Fibroblast of the aortic adventitia (primary cell): ENCODE results near the gene ZNF584. TPM values are rescaled to one million over a fixed set of nuclear protein-coding genes. Genes with fewer than 3 reads are reported as not detected.
A peak's percentile ranks its signal among the peaks of the same experiment; 100 is the strongest.

Source experiments
- DNase-seq: peaks from one replicate; pipeline ENCODE4 v3.0.0-alpha.2; 2010; ENCODE audit warnings: low read depth
- H3K4me3 ChIP-seq: 2 replicates; pipeline ENCODE4 v1.5.1; 2011; ENCODE audit warnings: low read depth, mild to moderate bottlenecking, control low read depth, low read length, moderate library complexity
- total RNA-seq: library from RNA; depleted of rRNA; stranded (reverse); fragments of >200 nt; gene quantifications from 2 replicates; pipeline ENCODE4 v1.2.3, GENCODE V29; 2012; ENCODE audit warnings: low replicate concordance
- TF ChIP-seq, protein P1 (sequence below): IDR thresholded peaks from 2 replicates; pipeline ENCODE4 v1.5.1; 2011; ENCODE audit warnings: mild to moderate bottlenecking, low read length, control low read depth, inconsistent platforms; ENCODE audit not compliant: insufficient read depth

Gene ZNF584
- total RNA-seq, 1 donor = 14.4 TPM

DNA sequence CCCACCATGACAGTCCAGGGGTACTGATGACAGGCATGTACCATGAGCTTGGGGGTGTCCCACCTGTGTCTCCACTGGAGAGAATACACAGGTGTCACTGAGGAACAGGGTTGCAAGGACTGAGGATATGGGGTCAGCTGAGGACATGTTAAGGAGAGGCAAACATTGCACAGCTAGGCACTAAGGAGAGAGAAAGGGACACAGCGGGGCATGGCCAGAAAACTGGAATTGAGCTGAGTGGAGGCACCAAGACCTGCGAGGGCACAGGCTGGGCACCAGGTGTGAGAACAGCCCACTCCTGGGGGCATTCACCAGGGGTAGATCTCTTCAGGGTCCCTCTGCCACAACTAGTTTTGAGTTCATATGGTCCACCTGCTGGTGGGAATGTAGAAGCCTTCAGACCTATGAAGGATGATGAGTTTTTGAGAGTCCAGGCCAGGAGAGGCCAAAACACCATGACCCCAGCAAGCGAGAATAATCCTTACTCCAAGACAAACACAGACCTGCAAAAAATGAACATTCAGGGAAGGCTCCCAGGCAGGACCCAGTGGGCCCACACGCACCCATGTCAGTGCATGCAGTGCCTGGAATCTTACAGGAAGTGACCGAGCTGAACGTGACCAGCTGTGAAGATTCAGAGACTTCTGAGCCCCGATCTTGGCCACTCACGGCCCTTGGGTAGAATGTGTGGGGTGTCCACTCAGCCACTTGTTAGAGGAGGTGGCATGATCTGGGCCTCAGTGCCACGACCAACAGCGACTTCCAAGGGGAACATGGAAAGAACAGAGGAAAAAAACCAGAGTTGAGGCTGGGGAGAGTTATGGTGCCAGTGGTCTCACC, 1.4 kb upstream of the ZNF584 start:
- peak overlapping the region; percentile 95 for H3K4me3 ChIP-seq
- TF ChIP-seq, protein P1, sequence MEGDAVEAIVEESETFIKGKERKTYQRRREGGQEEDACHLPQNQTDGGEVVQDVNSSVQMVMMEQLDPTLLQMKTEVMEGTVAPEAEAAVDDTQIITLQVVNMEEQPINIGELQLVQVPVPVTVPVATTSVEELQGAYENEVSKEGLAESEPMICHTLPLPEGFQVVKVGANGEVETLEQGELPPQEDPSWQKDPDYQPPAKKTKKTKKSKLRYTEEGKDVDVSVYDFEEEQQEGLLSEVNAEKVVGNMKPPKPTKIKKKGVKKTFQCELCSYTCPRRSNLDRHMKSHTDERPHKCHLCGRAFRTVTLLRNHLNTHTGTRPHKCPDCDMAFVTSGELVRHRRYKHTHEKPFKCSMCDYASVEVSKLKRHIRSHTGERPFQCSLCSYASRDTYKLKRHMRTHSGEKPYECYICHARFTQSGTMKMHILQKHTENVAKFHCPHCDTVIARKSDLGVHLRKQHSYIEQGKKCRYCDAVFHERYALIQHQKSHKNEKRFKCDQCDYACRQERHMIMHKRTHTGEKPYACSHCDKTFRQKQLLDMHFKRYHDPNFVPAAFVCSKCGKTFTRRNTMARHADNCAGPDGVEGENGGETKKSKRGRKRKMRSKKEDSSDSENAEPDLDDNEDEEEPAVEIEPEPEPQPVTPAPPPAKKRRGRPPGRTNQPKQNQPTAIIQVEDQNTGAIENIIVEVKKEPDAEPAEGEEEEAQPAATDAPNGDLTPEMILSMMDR = peak; percentile 33
- DNase-seq = no peak

- DNase-seq = no peak
- TF ChIP-seq, protein P1 = no peak
- peak overlapping the region; percentile 95 for H3K4me3 ChIP-seq
Observed at GRCh38 chr19:58407658-58408151, 744 bp upstream of the ZNF584 start.

DNA sequence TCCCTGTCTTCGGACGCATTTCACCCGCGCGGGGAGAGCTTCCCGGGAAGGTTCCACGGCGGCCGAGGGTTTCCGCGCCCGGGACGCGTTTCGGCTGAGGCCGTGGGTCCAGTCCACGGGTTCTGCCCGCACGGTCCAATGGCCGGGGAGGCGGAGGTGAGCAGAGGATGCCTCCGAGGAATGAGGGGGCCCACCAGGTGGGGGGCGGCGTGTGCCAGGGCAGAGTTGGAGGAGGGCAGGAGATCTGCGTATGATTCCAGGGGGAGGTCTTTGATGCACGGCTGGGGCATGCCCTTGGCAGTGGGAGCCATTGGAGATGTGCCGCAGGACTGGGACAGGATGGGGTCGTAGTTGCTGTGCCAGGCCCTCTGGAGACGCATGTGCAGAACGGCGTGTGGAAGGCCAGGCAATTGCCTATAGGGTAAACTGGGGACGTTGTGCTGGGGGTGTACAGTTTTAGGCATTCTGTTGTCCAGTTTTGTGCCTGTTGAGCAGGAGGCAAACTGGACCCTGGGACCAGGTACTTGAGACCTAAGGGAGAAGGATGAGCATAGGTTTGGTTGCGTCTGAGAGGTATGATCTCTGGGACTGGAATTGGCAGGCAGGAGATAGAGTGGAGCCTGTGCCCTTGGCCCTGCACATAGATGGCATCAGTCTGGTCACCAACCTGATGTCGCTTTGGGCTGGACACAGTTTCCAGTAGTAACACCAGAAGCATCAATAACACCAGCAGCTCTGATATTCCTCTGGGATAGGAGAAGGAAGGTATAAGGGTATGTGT, 751 bp downstream of the ZNF584 start:
- H3K4me3 ChIP-seq = peak overlapping the region; percentile 95
- DNase-seq = peak; percentile 27

GRCh38 chr19:58416604-58417003, 8.2 kb downstream of the ZNF584 start:
- TF ChIP-seq, protein P1 = no peak
- H3K4me3 ChIP-seq = no peak overlapping the region
- DNase-seq = no peak

More for the DNA sequence above, 751 bp downstream of the ZNF584 start:
- TF ChIP-seq, protein P1 = no peak

DNA sequence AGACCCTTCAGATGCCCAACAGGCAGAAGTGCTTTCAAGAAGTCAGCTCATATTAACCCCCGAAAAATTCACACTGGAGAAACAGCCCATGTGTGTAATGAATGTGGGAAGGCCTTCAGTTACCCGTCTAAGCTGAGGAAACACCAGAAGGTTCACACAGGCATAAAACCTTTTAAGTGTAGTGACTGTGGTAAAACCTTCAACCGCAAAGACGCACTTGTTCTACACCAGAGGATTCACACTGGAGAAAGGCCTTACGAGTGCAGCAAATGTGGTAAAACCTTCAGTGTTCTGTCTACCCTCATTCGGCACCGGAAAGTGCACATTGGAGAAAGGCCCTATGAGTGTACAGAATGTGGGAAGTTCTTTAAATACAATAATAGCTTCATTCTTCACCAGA, 8.6 kb downstream of the ZNF584 start:
- TF ChIP-seq, protein P1 = no peak
- no peak overlapping the region for H3K4me3 ChIP-seq
- no peak for DNase-seq

- H3K4me3 ChIP-seq = no peak overlapping the region
- no peak for DNase-seq
- TF ChIP-seq, protein P1 = no peak
Observed at GRCh38 chr19:58428617-58429016, 20.2 kb downstream of the ZNF584 start.
